ENCODE results near the gene TMEM200B. TPM values are rescaled to one million over a fixed set of nuclear protein-coding genes. Genes with fewer than 3 reads are reported as not detected.
"Not testable (repeated sequence)": the region's sequence is repeated elsewhere in the genome, so short reads cannot be mapped to it uniquely, and the experiment has no call there.

TMEM200B gene
- total and polyA plus RNA-seq, 7 donors = 0.42 to 1.3 (median 0.67) TPM

DNA sequence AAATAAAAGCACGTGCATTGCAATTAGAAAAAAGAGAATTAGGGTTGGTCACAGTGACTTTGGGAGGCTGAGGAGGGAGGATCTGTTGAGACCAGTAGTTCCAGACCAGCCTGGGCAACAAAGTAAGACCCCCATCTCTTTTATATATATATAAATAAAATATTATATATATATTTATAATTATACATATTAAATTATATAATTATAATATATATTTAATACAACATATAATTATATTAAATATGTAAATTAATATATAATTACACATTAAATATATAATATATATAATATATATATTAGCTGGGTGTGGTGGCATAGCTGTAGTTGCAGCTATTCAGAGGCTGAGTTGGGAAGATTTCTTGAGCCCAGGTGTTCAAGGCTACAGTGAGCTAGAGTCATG, 23.2 kb downstream of the TMEM200B start:
- Histone ChIP-seq H3K27me3 (ENCODE audit: insufficient read depth in 3 of 3, low read length in 2 of 3) (no peaks in the 10 kb centered on the region), H3K9me3 (no peaks in the 10 kb centered on the region), H3K4me3 (no peak overlapping the region), H3K4me1 (no peaks in the 10 kb centered on the region), H3K27ac (no peak overlapping the region), H3K36me3 (ENCODE audit: insufficient read depth in 1 of 2, low read depth in 1 of 2) (peaks cover 0 to 56% of the 10 kb centered on the region in 2 donors)
- ATAC-seq (no peak), DNase-seq (no peak)
- intact Hi-C loops (cut with DNase I) = no loop called here
- TF ChIP-seq, protein P1, sequence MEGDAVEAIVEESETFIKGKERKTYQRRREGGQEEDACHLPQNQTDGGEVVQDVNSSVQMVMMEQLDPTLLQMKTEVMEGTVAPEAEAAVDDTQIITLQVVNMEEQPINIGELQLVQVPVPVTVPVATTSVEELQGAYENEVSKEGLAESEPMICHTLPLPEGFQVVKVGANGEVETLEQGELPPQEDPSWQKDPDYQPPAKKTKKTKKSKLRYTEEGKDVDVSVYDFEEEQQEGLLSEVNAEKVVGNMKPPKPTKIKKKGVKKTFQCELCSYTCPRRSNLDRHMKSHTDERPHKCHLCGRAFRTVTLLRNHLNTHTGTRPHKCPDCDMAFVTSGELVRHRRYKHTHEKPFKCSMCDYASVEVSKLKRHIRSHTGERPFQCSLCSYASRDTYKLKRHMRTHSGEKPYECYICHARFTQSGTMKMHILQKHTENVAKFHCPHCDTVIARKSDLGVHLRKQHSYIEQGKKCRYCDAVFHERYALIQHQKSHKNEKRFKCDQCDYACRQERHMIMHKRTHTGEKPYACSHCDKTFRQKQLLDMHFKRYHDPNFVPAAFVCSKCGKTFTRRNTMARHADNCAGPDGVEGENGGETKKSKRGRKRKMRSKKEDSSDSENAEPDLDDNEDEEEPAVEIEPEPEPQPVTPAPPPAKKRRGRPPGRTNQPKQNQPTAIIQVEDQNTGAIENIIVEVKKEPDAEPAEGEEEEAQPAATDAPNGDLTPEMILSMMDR (IDR thresholded peaks at IDR 0.05) = no peak
- WGBS, 3 donors = 83 to 90% (median 89%) methylated on average over 1 of the region's 1 CpG

DNA sequence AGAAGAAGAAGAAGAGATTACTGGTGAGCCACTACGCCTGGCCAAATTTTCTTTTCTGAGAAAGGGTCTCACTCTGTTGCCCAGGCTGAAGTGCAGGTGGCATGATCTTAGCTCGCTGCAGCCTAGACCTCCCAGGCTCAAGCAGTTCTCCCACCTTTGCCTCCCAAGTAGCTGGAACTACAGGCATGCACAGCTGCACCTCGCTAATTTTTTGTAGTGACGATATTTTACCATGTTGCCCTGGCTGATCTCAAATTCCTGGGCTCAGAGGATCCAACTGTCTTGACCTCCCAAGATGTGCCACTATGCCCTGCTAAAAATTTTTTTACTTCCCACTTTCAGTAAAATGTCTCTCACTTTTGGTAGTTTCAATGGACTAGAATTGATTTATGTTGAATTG, 24.4 kb downstream of the TMEM200B start:
- no peak for ATAC-seq
- peaks cover 0 to 55% of the 10 kb centered on the region in 2 donors for H3K36me3 ChIP-seq (ENCODE audit: insufficient read depth in 1 of 2, low read depth in 1 of 2)
- WGBS, 3 donors = 71 to 79% (median 73%) methylated on average over 4 of the region's 4 CpGs

DNA sequence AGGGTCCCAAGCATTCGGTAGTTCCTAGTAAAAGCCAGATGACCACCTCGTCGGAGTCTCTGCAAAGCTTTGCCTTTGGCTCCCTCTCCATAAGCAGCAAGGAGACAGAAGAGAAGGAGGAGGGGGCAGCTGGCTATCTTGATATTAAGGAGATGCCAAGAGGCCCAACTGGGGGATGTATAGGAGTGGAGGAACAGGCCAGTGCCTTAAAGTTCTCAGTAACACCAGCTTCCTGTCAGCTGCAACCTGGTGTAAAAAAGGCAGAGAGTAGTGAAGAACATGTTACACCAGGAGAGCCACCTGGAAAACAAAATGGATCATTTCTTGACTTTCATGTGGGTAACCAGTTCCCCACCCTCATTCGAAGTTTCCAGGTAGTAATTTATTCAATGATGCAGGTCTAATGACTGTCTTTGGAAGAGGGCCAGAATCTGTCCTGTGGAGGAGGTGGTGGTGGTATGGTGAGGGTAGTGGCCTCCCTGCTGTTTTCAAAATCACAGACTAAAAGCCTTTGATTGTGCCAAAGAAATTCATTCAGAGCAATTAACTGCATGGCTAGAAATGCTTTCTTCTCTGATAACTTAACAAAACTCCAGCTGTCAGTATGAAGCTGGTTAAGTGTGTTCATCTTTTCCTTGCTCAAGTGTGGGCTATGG, 27.3 kb downstream of the TMEM200B start:
- no peaks in the 10 kb centered on the region for H3K27me3 ChIP-seq (ENCODE audit: insufficient read depth in 3 of 3, low read length in 2 of 3)
- H3K4me1 ChIP-seq = no peaks in the 10 kb centered on the region
- H3K36me3 ChIP-seq (ENCODE audit: insufficient read depth in 1 of 2, low read depth in 1 of 2) = peaks cover 0 to 41% of the 10 kb centered on the region in 2 donors
- DNase-seq = no peak
- intact Hi-C loops (cut with DNase I) = no loop called here
- ATAC-seq = no peak
- TF ChIP-seq, protein P1 (IDR thresholded peaks at IDR 0.05) = no peak
- H3K9me3 ChIP-seq = no peaks in the 10 kb centered on the region
- WGBS, 3 donors = 76 to 81% (median 77%) methylated on average over 4 of the region's 4 CpGs
- H3K27ac ChIP-seq = no peak overlapping the region
- no peak overlapping the region for H3K4me3 ChIP-seq

More for the DNA sequence above, 24.4 kb downstream of the TMEM200B start:
- H3K27ac ChIP-seq = no peak overlapping the region
- intact Hi-C loops (cut with DNase I) = no loop called here
- DNase-seq = no peak
- H3K4me3 ChIP-seq = no peak overlapping the region
- no peaks in the 10 kb centered on the region for H3K9me3 ChIP-seq
- H3K27me3 ChIP-seq (ENCODE audit: insufficient read depth in 3 of 3, low read length in 2 of 3) = no peaks in the 10 kb centered on the region
- TF ChIP-seq, protein P1 (IDR thresholded peaks at IDR 0.05) = no peak
- H3K4me1 ChIP-seq = no peaks in the 10 kb centered on the region

DNA sequence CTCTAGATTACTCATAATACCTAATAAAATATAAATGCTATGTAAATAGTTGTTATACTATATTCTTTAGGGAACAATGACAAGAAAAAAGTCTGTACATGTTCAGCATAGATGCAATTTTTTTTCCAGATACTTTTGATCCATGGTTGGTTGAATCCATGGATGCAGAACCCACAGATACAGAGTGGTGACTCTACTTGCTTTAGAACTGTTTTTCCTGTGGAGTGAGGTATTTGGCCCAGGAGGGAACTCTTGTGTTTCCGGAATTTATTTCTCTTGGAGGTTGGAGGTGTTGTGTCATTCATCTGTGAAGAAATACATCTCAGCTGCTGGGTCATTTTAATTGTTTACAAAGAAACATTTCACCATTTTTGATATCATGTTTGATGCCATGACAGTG, 28.7 kb downstream of the TMEM200B start:
- DNase-seq = no peak
- TF ChIP-seq, protein P1 (IDR thresholded peaks at IDR 0.05) = no peak
- no peaks in the 10 kb centered on the region for H3K9me3 ChIP-seq
- ATAC-seq = no peak
- intact Hi-C loops (cut with DNase I) = no loop called here
- H3K27me3 ChIP-seq (ENCODE audit: insufficient read depth in 3 of 3, low read length in 2 of 3) = no peaks in the 10 kb centered on the region
- no peak overlapping the region for H3K27ac ChIP-seq
- H3K4me1 ChIP-seq = no peaks in the 10 kb centered on the region
- H3K4me3 ChIP-seq = no peak overlapping the region
- peaks cover 0 to 33% of the 10 kb centered on the region in 2 donors for H3K36me3 ChIP-seq (ENCODE audit: insufficient read depth in 1 of 2, low read depth in 1 of 2)
- 94 to 95% (median 94%) methylated on average over 1 of the region's 1 CpG for WGBS, 3 donors

DNA sequence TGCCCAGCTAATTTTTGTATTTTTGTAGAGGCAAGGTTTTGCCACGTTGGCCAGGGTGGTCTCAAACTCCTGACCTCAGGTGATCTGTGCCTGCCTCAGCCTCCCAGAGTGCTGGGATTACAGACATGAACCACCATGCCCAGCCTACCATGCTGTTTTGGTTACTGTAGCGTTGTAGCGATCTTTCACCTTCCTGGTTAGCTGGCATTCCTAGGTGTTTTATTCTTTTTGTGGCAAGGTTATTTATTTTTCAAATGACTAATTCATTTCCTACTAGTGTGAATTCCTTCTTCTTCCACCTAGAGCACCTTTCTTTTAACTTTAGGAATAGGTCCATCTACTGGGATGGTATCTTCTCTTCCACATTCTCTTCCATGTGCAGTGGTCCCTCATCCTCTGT, 29.3 kb downstream of the TMEM200B start:
- intact Hi-C loops (cut with DNase I) = no loop called here
- Histone ChIP-seq H3K27ac (no peak overlapping the region), H3K27me3 (ENCODE audit: insufficient read depth in 3 of 3, low read length in 2 of 3) (no peaks in the 10 kb centered on the region), H3K36me3 (ENCODE audit: insufficient read depth in 1 of 2, low read depth in 1 of 2) (peaks cover 0 to 28% of the 10 kb centered on the region in 2 donors), H3K4me1 (no peaks in the 10 kb centered on the region), H3K4me3 (no peak overlapping the region), H3K9me3 (no peaks in the 10 kb centered on the region)
- TF ChIP-seq, protein P1 (IDR thresholded peaks at IDR 0.05) = no peak
- DNase-seq = no peak
- 88 to 95% (median 92%) methylated on average over 3 of the region's 3 CpGs for WGBS, 3 donors
- no peak for ATAC-seq

DNA sequence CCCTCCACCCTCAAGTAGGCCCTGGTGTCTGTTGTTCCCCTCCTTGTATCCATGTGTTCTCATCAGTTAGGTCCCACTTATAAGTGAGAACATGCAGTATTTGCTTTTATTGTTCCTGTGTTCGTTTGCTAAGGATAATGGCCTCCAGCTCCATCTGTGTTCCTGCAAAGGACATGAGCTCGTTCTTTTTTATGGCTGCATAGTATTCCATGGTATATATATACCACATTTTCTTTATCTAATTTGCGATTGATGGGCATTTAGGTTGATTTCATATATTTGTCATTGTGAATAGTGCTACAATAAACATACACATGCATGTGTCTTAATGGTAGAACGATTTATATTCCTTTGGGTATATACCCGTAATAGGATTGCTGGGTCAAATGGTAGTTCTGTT, 31.0 kb downstream of the TMEM200B start:
- peaks cover 0 to 16% of the 10 kb centered on the region in 2 donors for H3K36me3 ChIP-seq (ENCODE audit: insufficient read depth in 1 of 2, low read depth in 1 of 2)
- DNase-seq; H3K4me1 ChIP-seq; H3K27ac ChIP-seq; H3K4me3 ChIP-seq; H3K27me3 ChIP-seq (ENCODE audit: insufficient read depth in 3 of 3, low read length in 2 of 3); ATAC-seq; intact Hi-C loops (cut with DNase I); H3K9me3 ChIP-seq: not testable (repeated sequence)
- 93 to 94% (median 94%) methylated on average over 5 of the region's 5 CpGs for WGBS, 3 donors

All from psoas muscle (tissue), 8 donors.